IPS-11a (cell line): ENCODE measurements around the gene UBE2L6.

ENCODE experiments used
- H3K4me3 ChIP-seq: one replicate; pipeline ENCODE4 v1.5.1; 2013; ENCODE audit warnings: low read depth, low read length, control low read depth

UBE2L6 gene

GRCh38 chr11:57501953-57502352 is 65.5 kb downstream of the UBE2L6 start:
- H3K4me3 ChIP-seq, result no peak overlapping the region
